ENCODE results near the gene SLC5A10.

- TF ChIP-seq CTCF (conservative IDR thresholded peaks at IDR 0.05) (no peak), ZFX (IDR thresholded peaks at IDR 0.05) (no peak)
Measured at GRCh38 chr17:18981335-18981641, 29.3 kb downstream of the SLC5A10 start.

Measured in C4-2B (cell line).